Neural progenitor cell (in vitro differentiated cells): ENCODE results near the gene IL1R2.

Experiments
- EZH2 ChIP-seq: fragments of 200-600 bp; sonication (generic); IDR thresholded peaks from 2 replicates; pipeline ENCODE4 v1.6.1; 2017; ENCODE audit warnings: antibody characterized with exemption, mild to moderate bottlenecking, moderate library complexity
- TF ChIP-seq, protein P1 (sequence below): fragments of 200-600 bp; sonication (generic); IDR thresholded peaks from 2 replicates; pipeline ENCODE4 v1.5.1; 2017; ENCODE audit warnings: antibody characterized with exemption, mild to moderate bottlenecking

DNA sequence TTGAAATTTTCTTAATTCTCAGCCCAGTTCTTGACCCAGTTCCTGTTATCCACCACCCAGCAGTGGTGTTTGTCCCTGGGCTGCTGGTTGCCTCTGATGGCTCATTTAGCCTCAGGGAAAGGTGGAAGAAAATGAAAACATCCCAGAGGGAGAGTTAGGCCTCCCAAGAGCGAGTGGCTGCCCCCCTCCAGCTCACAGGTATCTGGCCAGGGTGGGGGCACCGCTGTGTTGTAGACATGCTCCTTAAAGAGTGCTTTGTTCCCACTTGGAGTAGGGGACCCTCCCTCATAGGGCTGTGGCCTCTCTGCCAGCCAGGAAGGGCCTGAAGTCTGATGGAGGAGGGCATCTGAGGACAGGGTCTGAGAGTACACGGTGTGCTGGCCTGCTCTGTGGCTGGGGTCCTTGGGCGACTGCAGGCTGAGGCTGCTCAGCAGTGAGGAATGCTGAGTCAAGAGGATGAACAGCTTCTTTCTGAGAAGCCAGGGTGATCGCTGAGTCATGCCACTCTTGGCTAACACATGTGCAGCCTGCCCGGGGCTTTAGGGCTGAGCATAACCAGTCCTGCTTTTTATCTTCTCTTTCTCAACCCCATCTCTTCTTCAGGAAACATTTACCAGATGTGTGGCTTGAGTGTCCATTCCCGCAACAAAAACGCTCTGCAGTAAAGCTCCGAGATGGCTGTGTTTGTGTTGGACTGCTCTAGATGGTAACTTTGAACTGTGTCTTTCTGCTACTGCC lies 72.3 kb downstream of the IL1R2 start:
- TF ChIP-seq, protein P1, sequence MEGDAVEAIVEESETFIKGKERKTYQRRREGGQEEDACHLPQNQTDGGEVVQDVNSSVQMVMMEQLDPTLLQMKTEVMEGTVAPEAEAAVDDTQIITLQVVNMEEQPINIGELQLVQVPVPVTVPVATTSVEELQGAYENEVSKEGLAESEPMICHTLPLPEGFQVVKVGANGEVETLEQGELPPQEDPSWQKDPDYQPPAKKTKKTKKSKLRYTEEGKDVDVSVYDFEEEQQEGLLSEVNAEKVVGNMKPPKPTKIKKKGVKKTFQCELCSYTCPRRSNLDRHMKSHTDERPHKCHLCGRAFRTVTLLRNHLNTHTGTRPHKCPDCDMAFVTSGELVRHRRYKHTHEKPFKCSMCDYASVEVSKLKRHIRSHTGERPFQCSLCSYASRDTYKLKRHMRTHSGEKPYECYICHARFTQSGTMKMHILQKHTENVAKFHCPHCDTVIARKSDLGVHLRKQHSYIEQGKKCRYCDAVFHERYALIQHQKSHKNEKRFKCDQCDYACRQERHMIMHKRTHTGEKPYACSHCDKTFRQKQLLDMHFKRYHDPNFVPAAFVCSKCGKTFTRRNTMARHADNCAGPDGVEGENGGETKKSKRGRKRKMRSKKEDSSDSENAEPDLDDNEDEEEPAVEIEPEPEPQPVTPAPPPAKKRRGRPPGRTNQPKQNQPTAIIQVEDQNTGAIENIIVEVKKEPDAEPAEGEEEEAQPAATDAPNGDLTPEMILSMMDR, result no peak
- TF ChIP-seq EZH2, result no peak
